Choroid plexus epithelial cell (primary cell): ENCODE results near the gene SMARCD3.

Source experiments
- DNase-seq: peaks from one replicate; pipeline ENCODE4 v3.0.0-alpha.2; 2010; ENCODE audit warnings: low read depth
- H3K4me3 ChIP-seq: 2 replicates; pipeline ENCODE4 v1.5.1; 2011; ENCODE audit warnings: low read depth, mild to moderate bottlenecking, control low read depth, low read length, moderate library complexity
- CTCF ChIP-seq: conservative IDR thresholded peaks from 2 replicates; pipeline ENCODE4 v1.5.1; 2011; ENCODE audit warnings: low read depth, mild to moderate bottlenecking, control low read depth, inconsistent platforms, low read length, moderate library complexity

The SMARCD3 gene

GRCh38 chr7:151235091-151235787 is 13.3 kb downstream of the SMARCD3 start:
- TF ChIP-seq CTCF = no peak
- no peak for DNase-seq
- H3K4me3 ChIP-seq = no peak overlapping the region

- peak overlapping the region; percentile 96 for H3K4me3 ChIP-seq
- TF ChIP-seq CTCF = no peak
- DNase-seq = no peak
These were observed 14.7 kb downstream of the SMARCD3 start for GRCh38 chr7:151233804-151234203.

- peak; percentile 81 for DNase-seq
- TF ChIP-seq CTCF = no peak
- H3K4me3 ChIP-seq = peak overlapping the region; percentile 96
These were observed 15.4 kb downstream of the SMARCD3 start for GRCh38 chr7:151232917-151233701.

- TF ChIP-seq CTCF = no peak
- DNase-seq = peak; percentile 88
- H3K4me3 ChIP-seq = peak within 1 kb of the TSS; percentile 96
These were observed 16.2 kb downstream of the SMARCD3 start, which contains the start of gene CHPF2 for GRCh38 chr7:151232091-151232916. TSS of gene CHPF2 (plus strand) at chr7:151232483. CDS start at chr7:151234012, 1,529 bp downstream.

GRCh38 chr7:151231080-151231479 is 17.4 kb downstream of the SMARCD3 start:
- H3K4me3 ChIP-seq = no peak overlapping the region

GRCh38 chr7:151229249-151229648 is 19.2 kb downstream of the SMARCD3 start:
- no peak for TF ChIP-seq CTCF
- no peak for DNase-seq
- H3K4me3 ChIP-seq = no peak overlapping the region

More at GRCh38 chr7:151231080-151231479, 17.4 kb downstream of the SMARCD3 start:
- no peak for TF ChIP-seq CTCF
- no peak for DNase-seq
